OCI-LY1 (cell line): ENCODE data around the gene TTF2.
"Not testable (repeated sequence)": the region's sequence is repeated elsewhere in the genome, so short reads cannot be mapped to it uniquely, and the experiment has no call there.

Source experiments
- H2AFZ ChIP-seq: fragments of 200-600 bp; sonication (generic), shearing (Covaris generic); 2 replicates; pipeline ENCODE4 v1.6.0; 2014; ENCODE audit warnings: antibody characterized with exemption, mild to moderate bottlenecking, low read length
- H3F3A ChIP-seq: fragments of 200-600 bp; sonication (generic), shearing (Covaris generic); 2 replicates; pipeline ENCODE4 v1.6.0; 2014; ENCODE audit warnings: mild to moderate bottlenecking, antibody characterized with exemption, low read length, moderate library complexity; ENCODE audit not compliant: insufficient read depth
- H3K27ac ChIP-seq: fragments of 200-600 bp; sonication (generic); 2 replicates; pipeline ENCODE4 v1.5.1; 2014; ENCODE audit warnings: low read length, mixed run types, mild to moderate bottlenecking, low read depth; ENCODE audit not compliant: poor library complexity, severe bottlenecking
- H3K27me3 ChIP-seq: fragments of 200-600 bp; sonication (generic); 2 replicates; pipeline ENCODE4 v1.6.0; 2014; ENCODE audit warnings: antibody characterized with exemption, mild to moderate bottlenecking, low read length, moderate library complexity; ENCODE audit not compliant: insufficient read depth
- H3K36me3 ChIP-seq: fragments of 200-600 bp; sonication (generic); 2 replicates; pipeline ENCODE4 v1.6.1; 2014; ENCODE audit warnings: mild to moderate bottlenecking, antibody characterized with exemption, low read length, moderate library complexity, mixed read lengths; ENCODE audit not compliant: insufficient read depth
- H3K4me1 ChIP-seq: fragments of 200-600 bp; sonication (generic); 2 replicates; pipeline ENCODE4 v1.5.1; 2014; ENCODE audit warnings: mild to moderate bottlenecking, low read length, moderate library complexity; ENCODE audit not compliant: insufficient read depth, severe bottlenecking
- H3K4me2 ChIP-seq: fragments of 200-600 bp; sonication (generic), shearing (Covaris generic); 2 replicates; pipeline ENCODE4 v1.6.1; 2014; ENCODE audit warnings: low read length
- H3K4me3 ChIP-seq: fragments of 200-600 bp; sonication (generic); 2 replicates; pipeline ENCODE4 v1.5.1; 2014; ENCODE audit warnings: low read length, low read depth, mild to moderate bottlenecking, mixed read lengths; ENCODE audit not compliant: poor library complexity, severe bottlenecking
- H3K79me2 ChIP-seq: fragments of 200-600 bp; shearing (Covaris generic); 2 replicates; pipeline ENCODE4 v1.6.1; 2016; ENCODE audit warnings: mixed run types, low read length, mixed read lengths; ENCODE audit not compliant: insufficient read depth
- H3K9ac ChIP-seq: fragments of 200-600 bp; sonication (generic), shearing (Covaris generic); 2 replicates; pipeline ENCODE4 v1.6.1; 2014; ENCODE audit warnings: mild to moderate bottlenecking, low read length, mixed read lengths
- H3K9me2 ChIP-seq: fragments of 200-600 bp; sonication (generic), shearing (Covaris generic); 2 replicates; pipeline ENCODE4 v1.6.1; 2014; ENCODE audit warnings: low read depth, mild to moderate bottlenecking, low read length, mixed read lengths
- H3K9me3 ChIP-seq: fragments of 200-600 bp; shearing (Covaris generic); 2 replicates; pipeline ENCODE4 v1.6.1; 2014; ENCODE audit warnings: low read length, mixed read lengths
- H4K20me1 ChIP-seq: fragments of 200-600 bp; sonication (generic), shearing (Covaris generic); 2 replicates; pipeline ENCODE4 v1.6.0; 2016; ENCODE audit warnings: mild to moderate bottlenecking, low read length; ENCODE audit not compliant: insufficient read depth
- EZH2 ChIP-seq: fragments of 200-600 bp; sonication (generic), shearing (Covaris generic); IDR thresholded peaks from 2 replicates; pipeline ENCODE4 v1.8.0; 2017; ENCODE audit warnings: borderline replicate concordance, mixed run types, mild to moderate bottlenecking, antibody characterized with exemption, low read length, moderate library complexity, mixed read lengths
- TF ChIP-seq, protein P1 (sequence below): fragments of 200-600 bp; sonication (generic), shearing (Covaris generic); IDR thresholded peaks from 2 replicates; pipeline ENCODE4 v1.5.1; 2017; ENCODE audit warnings: mild to moderate bottlenecking, antibody characterized with exemption, low read length, moderate library complexity, mixed read lengths

The TTF2 gene

DNA sequence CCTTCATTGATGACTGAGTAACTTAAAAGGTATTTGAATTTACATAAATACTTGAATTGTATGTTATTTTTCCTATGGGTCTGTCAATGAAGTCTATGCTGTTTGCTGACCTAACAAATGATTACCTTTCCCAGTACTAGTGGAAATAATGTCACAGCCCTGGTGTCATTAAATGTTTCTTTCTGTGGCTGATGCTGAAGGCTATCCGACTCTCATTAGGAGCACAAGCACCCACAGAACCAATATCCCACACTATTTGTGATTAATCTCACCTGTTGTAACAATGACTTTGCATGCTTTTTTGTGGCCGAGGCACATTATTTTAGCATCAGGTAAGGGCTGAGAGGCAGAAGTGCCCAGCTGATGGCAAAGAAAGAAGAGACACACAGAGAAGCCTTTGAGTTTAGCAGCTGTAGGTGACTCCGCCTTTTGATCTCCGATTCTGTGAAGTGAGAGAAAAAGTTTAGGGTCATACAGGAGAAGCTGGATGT is 87.3 kb downstream of the TTF2 start:
- Histone ChIP-seq H3K4me1 (no peaks in the 10 kb centered on the region), H3K9me2 (no peaks in the 10 kb centered on the region), H3K4me2 (no peak overlapping the region), H3K9me3 (no peaks in the 10 kb centered on the region), H4K20me1 (no peaks in the 10 kb centered on the region), H3K79me2 (no peaks in the 10 kb centered on the region), H3F3A (no peaks in the 10 kb centered on the region), H3K9ac (no peak overlapping the region), H3K36me3 (no peaks in the 10 kb centered on the region), H3K4me3 (no peak overlapping the region), H3K27me3 (no peaks in the 10 kb centered on the region), H2AFZ (no peak overlapping the region), H3K27ac (no peak overlapping the region)
- no peak for TF ChIP-seq EZH2

- Histone ChIP-seq H2AFZ (no peak overlapping the region), H3K9me2 (no peaks in the 10 kb centered on the region), H3F3A (no peaks in the 10 kb centered on the region), H3K9me3 (no peaks in the 10 kb centered on the region), H3K4me2 (no peak overlapping the region), H3K79me2 (no peaks in the 10 kb centered on the region), H3K9ac (no peak overlapping the region), H3K4me1 (no peaks in the 10 kb centered on the region), H4K20me1 (no peaks in the 10 kb centered on the region), H3K27me3 (no peaks in the 10 kb centered on the region), H3K36me3 (no peaks in the 10 kb centered on the region), H3K4me3 (no peak overlapping the region), H3K27ac (no peak overlapping the region)
- TF ChIP-seq, protein P1, sequence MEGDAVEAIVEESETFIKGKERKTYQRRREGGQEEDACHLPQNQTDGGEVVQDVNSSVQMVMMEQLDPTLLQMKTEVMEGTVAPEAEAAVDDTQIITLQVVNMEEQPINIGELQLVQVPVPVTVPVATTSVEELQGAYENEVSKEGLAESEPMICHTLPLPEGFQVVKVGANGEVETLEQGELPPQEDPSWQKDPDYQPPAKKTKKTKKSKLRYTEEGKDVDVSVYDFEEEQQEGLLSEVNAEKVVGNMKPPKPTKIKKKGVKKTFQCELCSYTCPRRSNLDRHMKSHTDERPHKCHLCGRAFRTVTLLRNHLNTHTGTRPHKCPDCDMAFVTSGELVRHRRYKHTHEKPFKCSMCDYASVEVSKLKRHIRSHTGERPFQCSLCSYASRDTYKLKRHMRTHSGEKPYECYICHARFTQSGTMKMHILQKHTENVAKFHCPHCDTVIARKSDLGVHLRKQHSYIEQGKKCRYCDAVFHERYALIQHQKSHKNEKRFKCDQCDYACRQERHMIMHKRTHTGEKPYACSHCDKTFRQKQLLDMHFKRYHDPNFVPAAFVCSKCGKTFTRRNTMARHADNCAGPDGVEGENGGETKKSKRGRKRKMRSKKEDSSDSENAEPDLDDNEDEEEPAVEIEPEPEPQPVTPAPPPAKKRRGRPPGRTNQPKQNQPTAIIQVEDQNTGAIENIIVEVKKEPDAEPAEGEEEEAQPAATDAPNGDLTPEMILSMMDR = no peak
- TF ChIP-seq EZH2 = no peak
Measured at GRCh38 chr1:117147856-117148588, 87.9 kb downstream of the TTF2 start.

- Histone ChIP-seq H3K4me2 (no peak overlapping the region), H3K79me2 (no peaks in the 10 kb centered on the region)
- no peak for TF ChIP-seq EZH2
- TF ChIP-seq, protein P1 = peak; percentile 14; the same call in 1 of the 2 replicates
Measured at GRCh38 chr1:117150316-117150715, 90.2 kb downstream of the TTF2 start.

GRCh38 chr1:117151305-117151704 is 91.2 kb downstream of the TTF2 start:
- not testable (repeated sequence) for H3K27ac ChIP-seq, H3K4me2 ChIP-seq, H2AFZ ChIP-seq, H3K9me2 ChIP-seq, H3K4me3 ChIP-seq, H3K36me3 ChIP-seq, H3F3A ChIP-seq, H3K9me3 ChIP-seq, H3K9ac ChIP-seq, H3K4me1 ChIP-seq, H4K20me1 ChIP-seq, H3K27me3 ChIP-seq, H3K79me2 ChIP-seq

More at GRCh38 chr1:117150316-117150715, 90.2 kb downstream of the TTF2 start:
- Histone ChIP-seq H2AFZ (no peak overlapping the region), H3K4me3 (no peak overlapping the region), H3K27ac (no peak overlapping the region), H3K9me2 (no peaks in the 10 kb centered on the region), H3K36me3 (no peaks in the 10 kb centered on the region), H3K9me3 (no peaks in the 10 kb centered on the region), H3K4me1 (no peaks in the 10 kb centered on the region), H3K9ac (no peak overlapping the region), H3K27me3 (no peaks in the 10 kb centered on the region), H4K20me1 (no peaks in the 10 kb centered on the region), H3F3A (no peaks in the 10 kb centered on the region)
